Liver (tissue), 3 donors: ENCODE data around the gene CYBA.

ENCODE experiments used
- EGR1 ChIP-seq, 2 donors: IDR thresholded peaks; 2 replicates each; pipeline ENCODE4 v1.6.1; 2016 to 2018; ENCODE audit warnings: antibody characterized with exemption in 2 of 2, low read depth in 2 of 2
- JUND ChIP-seq, 2 donors: IDR thresholded peaks; 2 replicates each; pipeline ENCODE4 v1.6.1; 2016; ENCODE audit warnings: antibody characterized with exemption in 2 of 2
- RAD21 ChIP-seq, 2 donors: IDR thresholded peaks; 2 replicates each; pipeline ENCODE4 v1.6.1; 2016; ENCODE audit warnings: antibody characterized with exemption in 2 of 2, mild to moderate bottlenecking in 2 of 2
- YY1 ChIP-seq: IDR thresholded peaks from 2 replicates; pipeline ENCODE4 v1.6.1; 2016; ENCODE audit warnings: antibody characterized with exemption, mild to moderate bottlenecking
- TF ChIP-seq, protein P1 (sequence below): fragments of 150-350 bp; IDR thresholded peaks from 2 replicates; pipeline ENCODE4 v1.5.1; 2017; ENCODE audit warnings: improper control_type of control experiment, low read depth, low read length; ENCODE audit not compliant: missing input control
- TF ChIP-seq, protein P2 (sequence below): IDR thresholded peaks from 2 replicates; pipeline ENCODE4 v1.6.1; 2016; ENCODE audit warnings: antibody characterized with exemption
- TF ChIP-seq, protein P3 (sequence below): IDR thresholded peaks from 2 replicates; pipeline ENCODE4 v1.6.1; 2016; ENCODE audit warnings: antibody characterized with exemption, mild to moderate bottlenecking
- donor health status: healthy.
- donor health status: healthy.

DNA sequence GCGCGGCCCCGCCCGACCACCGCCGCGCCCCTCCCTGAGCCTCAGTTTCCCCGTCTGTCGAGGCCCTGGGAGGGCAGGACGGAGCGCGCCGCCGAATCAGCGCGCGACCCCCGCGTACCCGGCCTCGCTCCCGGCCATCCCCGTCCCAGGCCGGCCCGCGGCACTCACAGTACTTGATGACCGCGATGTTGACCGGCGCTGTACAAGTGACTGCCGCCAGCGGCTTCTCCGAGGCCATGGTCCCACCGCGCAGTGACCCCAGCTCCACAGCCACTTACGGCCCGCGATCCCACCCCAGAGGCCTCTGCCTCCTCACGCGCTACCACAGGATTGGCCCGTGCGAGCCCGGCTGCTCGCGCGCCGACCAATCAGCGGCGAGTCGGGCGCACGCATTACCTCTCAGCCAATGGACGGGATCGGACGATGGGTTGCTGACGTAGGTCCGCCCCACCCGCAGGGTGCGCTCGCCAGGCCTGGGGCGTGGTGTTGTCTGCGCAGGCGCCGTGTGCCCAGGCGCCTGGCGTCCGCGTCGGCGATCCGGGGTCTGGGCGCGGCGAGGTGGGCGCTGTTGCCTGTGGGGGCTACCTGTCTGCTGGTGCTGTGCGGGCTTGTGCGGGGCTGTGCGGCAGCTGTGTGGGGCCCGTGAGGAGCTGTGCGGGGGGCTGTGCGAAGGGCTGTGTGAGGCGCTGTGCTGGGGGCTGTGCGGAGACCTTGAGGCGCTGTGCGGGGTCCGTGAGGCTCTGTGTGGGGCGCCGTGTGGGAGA, 12.2 kb upstream of the CYBA start, which contains the start of gene MVD:
- TF ChIP-seq, protein P1, sequence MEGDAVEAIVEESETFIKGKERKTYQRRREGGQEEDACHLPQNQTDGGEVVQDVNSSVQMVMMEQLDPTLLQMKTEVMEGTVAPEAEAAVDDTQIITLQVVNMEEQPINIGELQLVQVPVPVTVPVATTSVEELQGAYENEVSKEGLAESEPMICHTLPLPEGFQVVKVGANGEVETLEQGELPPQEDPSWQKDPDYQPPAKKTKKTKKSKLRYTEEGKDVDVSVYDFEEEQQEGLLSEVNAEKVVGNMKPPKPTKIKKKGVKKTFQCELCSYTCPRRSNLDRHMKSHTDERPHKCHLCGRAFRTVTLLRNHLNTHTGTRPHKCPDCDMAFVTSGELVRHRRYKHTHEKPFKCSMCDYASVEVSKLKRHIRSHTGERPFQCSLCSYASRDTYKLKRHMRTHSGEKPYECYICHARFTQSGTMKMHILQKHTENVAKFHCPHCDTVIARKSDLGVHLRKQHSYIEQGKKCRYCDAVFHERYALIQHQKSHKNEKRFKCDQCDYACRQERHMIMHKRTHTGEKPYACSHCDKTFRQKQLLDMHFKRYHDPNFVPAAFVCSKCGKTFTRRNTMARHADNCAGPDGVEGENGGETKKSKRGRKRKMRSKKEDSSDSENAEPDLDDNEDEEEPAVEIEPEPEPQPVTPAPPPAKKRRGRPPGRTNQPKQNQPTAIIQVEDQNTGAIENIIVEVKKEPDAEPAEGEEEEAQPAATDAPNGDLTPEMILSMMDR = no peak
- TF ChIP-seq RAD21 (IDR thresholded peaks at IDR 0.05) (no peak), EGR1 (IDR thresholded peaks at IDR 0.05; ENCODE audit: low read depth in 2 of 2) (no peak), JUND (IDR thresholded peaks at IDR 0.05) (no peak), YY1 (peak; percentile 93)
- TF ChIP-seq, protein P2, sequence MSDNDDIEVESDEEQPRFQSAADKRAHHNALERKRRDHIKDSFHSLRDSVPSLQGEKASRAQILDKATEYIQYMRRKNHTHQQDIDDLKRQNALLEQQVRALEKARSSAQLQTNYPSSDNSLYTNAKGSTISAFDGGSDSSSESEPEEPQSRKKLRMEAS = no peak
- TF ChIP-seq, protein P3, sequence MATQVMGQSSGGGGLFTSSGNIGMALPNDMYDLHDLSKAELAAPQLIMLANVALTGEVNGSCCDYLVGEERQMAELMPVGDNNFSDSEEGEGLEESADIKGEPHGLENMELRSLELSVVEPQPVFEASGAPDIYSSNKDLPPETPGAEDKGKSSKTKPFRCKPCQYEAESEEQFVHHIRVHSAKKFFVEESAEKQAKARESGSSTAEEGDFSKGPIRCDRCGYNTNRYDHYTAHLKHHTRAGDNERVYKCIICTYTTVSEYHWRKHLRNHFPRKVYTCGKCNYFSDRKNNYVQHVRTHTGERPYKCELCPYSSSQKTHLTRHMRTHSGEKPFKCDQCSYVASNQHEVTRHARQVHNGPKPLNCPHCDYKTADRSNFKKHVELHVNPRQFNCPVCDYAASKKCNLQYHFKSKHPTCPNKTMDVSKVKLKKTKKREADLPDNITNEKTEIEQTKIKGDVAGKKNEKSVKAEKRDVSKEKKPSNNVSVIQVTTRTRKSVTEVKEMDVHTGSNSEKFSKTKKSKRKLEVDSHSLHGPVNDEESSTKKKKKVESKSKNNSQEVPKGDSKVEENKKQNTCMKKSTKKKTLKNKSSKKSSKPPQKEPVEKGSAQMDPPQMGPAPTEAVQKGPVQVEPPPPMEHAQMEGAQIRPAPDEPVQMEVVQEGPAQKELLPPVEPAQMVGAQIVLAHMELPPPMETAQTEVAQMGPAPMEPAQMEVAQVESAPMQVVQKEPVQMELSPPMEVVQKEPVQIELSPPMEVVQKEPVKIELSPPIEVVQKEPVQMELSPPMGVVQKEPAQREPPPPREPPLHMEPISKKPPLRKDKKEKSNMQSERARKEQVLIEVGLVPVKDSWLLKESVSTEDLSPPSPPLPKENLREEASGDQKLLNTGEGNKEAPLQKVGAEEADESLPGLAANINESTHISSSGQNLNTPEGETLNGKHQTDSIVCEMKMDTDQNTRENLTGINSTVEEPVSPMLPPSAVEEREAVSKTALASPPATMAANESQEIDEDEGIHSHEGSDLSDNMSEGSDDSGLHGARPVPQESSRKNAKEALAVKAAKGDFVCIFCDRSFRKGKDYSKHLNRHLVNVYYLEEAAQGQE = peak; percentile 84
